ENCODE data around the gene SPRED1. TPM values are rescaled to one million over a fixed set of nuclear protein-coding genes. Genes with fewer than 3 reads are reported as not detected.
"Not testable (repeated sequence)": the region's sequence is repeated elsewhere in the genome, so short reads cannot be mapped to it uniquely, and the experiment has no call there.

SPRED1 gene
- total and polyA plus RNA-seq, 4 donors, result 10.3 to 54.6 (median 25.1) TPM

DNA sequence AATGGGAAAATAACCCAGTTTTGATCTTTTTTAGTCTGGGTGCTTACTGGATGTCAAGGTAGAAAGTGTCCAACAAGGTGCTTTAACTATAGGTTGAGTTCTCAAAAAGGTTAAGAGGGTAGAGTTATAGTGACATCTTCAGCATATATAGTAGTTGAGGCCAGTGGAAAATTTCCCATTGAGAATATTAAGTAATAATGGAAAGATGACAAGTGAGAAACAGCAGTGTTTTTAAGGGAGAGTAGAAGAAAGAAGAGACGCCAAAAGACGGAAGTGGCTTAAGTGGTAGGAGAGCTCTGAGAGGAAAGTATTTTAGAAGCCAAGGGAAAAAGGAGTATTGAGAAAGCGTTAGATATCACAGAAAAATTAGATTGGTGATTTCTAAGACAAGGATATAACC, 10.6 kb downstream of the SPRED1 start:
- intact Hi-C loops (cut with DNase I), result no loop called here

DNA sequence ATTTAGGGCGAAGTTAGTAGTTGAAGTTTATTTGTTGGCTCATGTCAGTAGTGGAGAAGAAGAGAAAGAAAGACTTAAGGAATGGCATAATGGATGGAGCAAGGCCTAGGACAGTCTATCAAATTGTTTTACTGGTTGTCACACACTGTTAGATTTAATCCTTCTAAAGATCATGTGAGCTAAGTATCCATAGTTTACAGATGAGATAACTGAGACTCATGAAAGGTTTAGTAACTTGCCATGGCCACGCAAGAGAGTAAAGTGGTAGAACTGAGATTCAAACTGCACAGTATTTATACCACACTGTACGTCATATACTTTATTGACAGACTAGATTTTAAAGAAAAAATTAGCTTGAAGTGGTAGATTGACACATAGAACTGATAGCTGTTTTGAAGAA, 11.4 kb downstream of the SPRED1 start:
- ATAC-seq (ENCODE audit: low FRiP score), result no peak
- no peaks in the 10 kb centered on the region for H3K27me3 ChIP-seq (ENCODE audit: control insufficient read depth in 1 of 2, insufficient read depth in 2 of 2, low read length in 1 of 2)
- H3K4me3 ChIP-seq (ENCODE audit: low read length in 2 of 2), result no peak overlapping the region
- H3K9me3 ChIP-seq (ENCODE audit: control insufficient read depth, low read length), result no peaks in the 10 kb centered on the region
- H3K4me1 ChIP-seq (ENCODE audit: control insufficient read depth in 1 of 2, insufficient read depth in 2 of 2, low read length in 2 of 2), result peaks cover 2 to 3% of the 10 kb centered on the region in 2 donors
- no peaks in the 10 kb centered on the region for H3K36me3 ChIP-seq (ENCODE audit: control insufficient read depth in 1 of 2, insufficient read depth in 2 of 2, low read length in 1 of 2)
- no peak for DNase-seq
- no peak overlapping the region for H3K27ac ChIP-seq (ENCODE audit: low read depth in 1 of 2, low read length in 2 of 2)
- WGBS, 2 donors, result 78 to 81% methylated on average over 3 of the region's 3 CpGs
- intact Hi-C loops (cut with DNase I), result no loop called here

More for the DNA sequence above, 10.6 kb downstream of the SPRED1 start:
- no peak for DNase-seq
- H3K36me3 ChIP-seq (ENCODE audit: control insufficient read depth in 1 of 2, insufficient read depth in 2 of 2, low read length in 1 of 2), result no peaks in the 10 kb centered on the region
- WGBS, 2 donors, result 94 to 97% methylated on average over 3 of the region's 3 CpGs
- peaks cover 2 to 3% of the 10 kb centered on the region in 2 donors for H3K4me1 ChIP-seq (ENCODE audit: control insufficient read depth in 1 of 2, insufficient read depth in 2 of 2, low read length in 2 of 2)
- no peak overlapping the region for H3K4me3 ChIP-seq (ENCODE audit: low read length in 2 of 2)
- H3K9me3 ChIP-seq (ENCODE audit: control insufficient read depth, low read length), result no peaks in the 10 kb centered on the region
- ATAC-seq (ENCODE audit: low FRiP score), result no peak
- H3K27me3 ChIP-seq (ENCODE audit: control insufficient read depth in 1 of 2, insufficient read depth in 2 of 2, low read length in 1 of 2), result no peaks in the 10 kb centered on the region
- no peak overlapping the region for H3K27ac ChIP-seq (ENCODE audit: low read depth in 1 of 2, low read length in 2 of 2)

DNA sequence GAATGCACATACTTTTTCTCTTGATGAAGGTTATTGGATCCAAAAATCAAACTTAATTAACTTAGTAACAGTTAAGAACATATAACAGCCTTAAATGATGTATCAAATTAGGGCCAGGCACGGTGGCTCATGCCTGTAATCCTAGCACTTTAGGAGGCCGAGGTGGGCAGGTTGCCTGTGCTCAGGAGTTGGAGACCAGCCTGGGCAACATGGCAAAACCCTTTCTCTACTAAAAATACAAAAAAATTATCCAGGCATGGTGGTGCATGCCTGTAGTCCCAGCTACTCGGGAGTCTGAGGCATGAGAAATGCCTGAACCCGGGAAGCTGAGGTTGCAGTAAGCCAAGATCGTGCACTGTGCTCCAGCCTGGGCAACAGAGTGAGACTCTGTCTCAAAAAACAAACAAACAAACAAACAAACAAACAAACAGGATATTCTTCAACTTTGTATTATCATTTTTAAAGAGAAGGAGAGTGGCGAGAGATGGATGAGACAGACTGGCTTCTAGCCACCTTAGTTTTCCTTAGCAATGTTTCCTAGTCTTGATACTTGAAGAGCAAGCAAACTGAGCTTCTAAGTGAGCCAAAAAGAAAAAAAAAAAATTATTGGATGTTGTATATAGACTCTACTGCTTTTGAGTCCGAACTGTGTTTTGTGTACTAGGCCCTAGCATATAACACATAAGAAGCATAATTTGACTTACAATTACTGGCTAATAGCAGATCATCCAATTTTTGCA, 13.8 kb downstream of the SPRED1 start:
- intact Hi-C loops (cut with DNase I), result no loop called here
- no peak for ATAC-seq (ENCODE audit: low FRiP score)
- DNase-seq, result peak in 1 of 2 donors; percentile 36
- Histone ChIP-seq H3K27ac (ENCODE audit: low read depth in 1 of 2, low read length in 2 of 2) (no peak overlapping the region), H3K27me3 (ENCODE audit: control insufficient read depth in 1 of 2, insufficient read depth in 2 of 2, low read length in 1 of 2) (no peaks in the 10 kb centered on the region), H3K36me3 (ENCODE audit: control insufficient read depth in 1 of 2, insufficient read depth in 2 of 2, low read length in 1 of 2) (no peaks in the 10 kb centered on the region), H3K4me3 (ENCODE audit: low read length in 2 of 2) (peak overlapping the region; percentile 14 to 18), H3K9me3 (ENCODE audit: control insufficient read depth, low read length) (no peaks in the 10 kb centered on the region), H3K4me1 (ENCODE audit: control insufficient read depth in 1 of 2, insufficient read depth in 2 of 2, low read length in 2 of 2) (peaks cover 3 to 5% of the 10 kb centered on the region in 2 donors)
- WGBS, 2 donors, result 3 to 20% methylated on average over 7 of the region's 7 CpGs

DNA sequence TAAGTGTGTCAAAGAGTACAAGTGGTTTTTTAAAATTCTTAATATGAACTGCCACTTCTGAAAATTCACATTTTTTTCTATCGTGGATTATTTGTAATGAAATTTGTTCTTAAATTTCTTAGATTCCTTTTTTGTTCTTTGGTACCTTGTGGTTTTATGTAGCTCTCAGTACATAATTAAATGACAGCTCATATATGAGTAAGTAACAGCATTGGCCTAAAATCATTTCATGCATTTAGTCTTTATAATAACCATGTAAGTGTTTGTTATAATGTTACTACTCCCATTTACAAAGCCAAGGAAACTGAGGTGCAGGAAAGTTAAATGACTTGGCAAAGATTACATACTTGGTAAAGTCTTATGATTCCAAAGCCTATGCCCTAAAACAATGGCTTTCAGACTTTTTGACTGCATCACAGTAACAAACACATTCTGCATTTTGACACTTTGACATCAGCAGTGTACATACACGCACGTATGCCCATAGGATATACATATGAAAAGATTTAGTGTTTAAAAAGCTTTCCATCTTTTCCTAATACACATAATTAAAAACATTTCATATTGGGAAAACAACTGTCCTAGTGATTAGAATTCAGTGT, 14.9 kb downstream of the SPRED1 start:
- Histone ChIP-seq H3K27ac (ENCODE audit: low read depth in 1 of 2, low read length in 2 of 2) (no peak overlapping the region), H3K4me3 (ENCODE audit: low read length in 2 of 2) (no peak overlapping the region), H3K27me3 (ENCODE audit: control insufficient read depth in 1 of 2, insufficient read depth in 2 of 2, low read length in 1 of 2) (no peaks in the 10 kb centered on the region), H3K36me3 (ENCODE audit: control insufficient read depth in 1 of 2, insufficient read depth in 2 of 2, low read length in 1 of 2) (no peaks in the 10 kb centered on the region), H3K4me1 (ENCODE audit: control insufficient read depth in 1 of 2, insufficient read depth in 2 of 2, low read length in 2 of 2) (peaks cover 3 to 5% of the 10 kb centered on the region in 2 donors), H3K9me3 (ENCODE audit: control insufficient read depth, low read length) (no peaks in the 10 kb centered on the region)
- WGBS, 2 donors, result 82 to 87% methylated on average over 3 of the region's 3 CpGs
- intact Hi-C loops (cut with DNase I), result no loop called here
- no peak for DNase-seq
- ATAC-seq (ENCODE audit: low FRiP score), result no peak

DNA sequence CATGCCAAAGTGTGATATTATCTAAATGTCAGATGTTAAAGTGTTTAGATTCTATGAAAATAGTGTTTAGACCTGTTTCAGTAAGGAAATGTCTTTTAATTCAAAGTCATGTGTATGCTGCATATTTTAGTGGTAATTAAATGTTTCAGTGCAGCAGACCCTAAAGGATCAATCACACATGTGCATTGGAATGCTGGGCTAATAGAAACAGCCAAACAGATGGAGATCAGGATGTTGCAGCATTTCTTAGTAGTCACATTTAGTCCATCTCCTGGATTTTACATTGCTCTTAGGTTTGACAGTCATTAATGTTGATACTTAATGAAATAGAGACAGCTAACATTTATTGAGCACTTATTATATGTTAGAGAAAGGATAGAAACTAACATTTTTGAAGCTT, 18.5 kb downstream of the SPRED1 start:
- Histone ChIP-seq H3K9me3 (ENCODE audit: control insufficient read depth, low read length) (no peaks in the 10 kb centered on the region), H3K27ac (ENCODE audit: low read depth in 1 of 2, low read length in 2 of 2) (no peak overlapping the region), H3K27me3 (ENCODE audit: control insufficient read depth in 1 of 2, insufficient read depth in 2 of 2, low read length in 1 of 2) (no peaks in the 10 kb centered on the region), H3K4me3 (ENCODE audit: low read length in 2 of 2) (no peak overlapping the region), H3K36me3 (ENCODE audit: control insufficient read depth in 1 of 2, insufficient read depth in 2 of 2, low read length in 1 of 2) (no peaks in the 10 kb centered on the region), H3K4me1 (ENCODE audit: control insufficient read depth in 1 of 2, insufficient read depth in 2 of 2, low read length in 2 of 2) (peaks cover 3 to 9% of the 10 kb centered on the region in 2 donors)
- intact Hi-C loops (cut with DNase I), result no loop called here
- DNase-seq (no peak), ATAC-seq (ENCODE audit: low FRiP score) (no peak)

DNA sequence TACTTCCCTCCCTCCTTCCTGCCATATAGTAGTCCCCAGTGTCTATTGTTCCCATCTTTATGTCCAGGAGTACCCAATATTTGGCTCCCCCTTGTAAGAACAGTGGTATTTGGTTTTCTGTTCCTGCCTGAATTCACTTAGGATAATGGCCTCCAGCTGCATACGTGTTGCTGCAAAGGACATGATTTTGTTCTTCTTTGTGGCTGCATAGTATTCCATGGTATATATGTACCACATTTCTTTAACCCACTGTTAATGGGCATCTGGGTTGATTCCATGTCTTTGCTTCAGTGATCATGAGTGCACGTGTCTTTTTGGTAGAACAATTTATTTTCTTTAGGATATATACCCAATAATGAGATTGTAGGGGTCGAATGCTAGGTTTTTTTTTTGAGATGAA, 19.3 kb downstream of the SPRED1 start:
- Histone ChIP-seq H3K4me3 (ENCODE audit: low read length in 2 of 2) (no peak overlapping the region), H3K27ac (ENCODE audit: low read depth in 1 of 2, low read length in 2 of 2) (no peak overlapping the region), H3K9me3 (ENCODE audit: control insufficient read depth, low read length) (no peaks in the 10 kb centered on the region), H3K4me1 (ENCODE audit: control insufficient read depth in 1 of 2, insufficient read depth in 2 of 2, low read length in 2 of 2) (peaks cover 0 to 9% of the 10 kb centered on the region in 2 donors), H3K27me3 (ENCODE audit: control insufficient read depth in 1 of 2, insufficient read depth in 2 of 2, low read length in 1 of 2) (no peaks in the 10 kb centered on the region), H3K36me3 (ENCODE audit: control insufficient read depth in 1 of 2, insufficient read depth in 2 of 2, low read length in 1 of 2) (no peaks in the 10 kb centered on the region)
- ATAC-seq (ENCODE audit: low FRiP score) (no peak), DNase-seq (no peak)
- intact Hi-C loops (cut with DNase I), result no loop called here
- 96 to 97% methylated on average over 3 of the region's 3 CpGs for WGBS, 2 donors

DNA sequence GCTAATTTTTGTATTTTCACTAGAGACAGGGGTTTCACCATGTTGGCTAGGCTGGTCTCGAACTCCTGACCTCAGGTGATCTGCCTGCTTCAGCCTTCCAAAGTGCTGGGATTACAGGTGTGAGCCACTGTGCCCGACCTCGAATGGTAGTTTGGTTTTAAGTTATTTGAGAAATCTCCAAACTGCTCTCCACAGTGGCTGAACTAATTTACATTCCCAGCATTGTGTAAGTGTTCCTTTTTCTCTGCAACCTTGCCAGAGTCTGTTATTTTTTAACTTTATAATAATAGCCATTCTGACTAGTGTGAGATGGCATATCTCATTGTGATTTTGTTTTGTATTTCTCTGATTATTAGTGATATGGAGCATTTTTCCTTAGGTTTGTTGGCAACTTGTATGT, 19.8 kb downstream of the SPRED1 start:
- DNase-seq; intact Hi-C loops (cut with DNase I); H3K36me3 ChIP-seq (ENCODE audit: control insufficient read depth in 1 of 2, insufficient read depth in 2 of 2, low read length in 1 of 2); H3K27me3 ChIP-seq (ENCODE audit: control insufficient read depth in 1 of 2, insufficient read depth in 2 of 2, low read length in 1 of 2); ATAC-seq (ENCODE audit: low FRiP score); H3K9me3 ChIP-seq (ENCODE audit: control insufficient read depth, low read length); H3K4me1 ChIP-seq (ENCODE audit: control insufficient read depth in 1 of 2, insufficient read depth in 2 of 2, low read length in 2 of 2); H3K27ac ChIP-seq (ENCODE audit: low read depth in 1 of 2, low read length in 2 of 2); H3K4me3 ChIP-seq (ENCODE audit: low read length in 2 of 2): not testable (repeated sequence)
- 55 to 64% methylated on average over 3 of the region's 3 CpGs for WGBS, 2 donors

DNA sequence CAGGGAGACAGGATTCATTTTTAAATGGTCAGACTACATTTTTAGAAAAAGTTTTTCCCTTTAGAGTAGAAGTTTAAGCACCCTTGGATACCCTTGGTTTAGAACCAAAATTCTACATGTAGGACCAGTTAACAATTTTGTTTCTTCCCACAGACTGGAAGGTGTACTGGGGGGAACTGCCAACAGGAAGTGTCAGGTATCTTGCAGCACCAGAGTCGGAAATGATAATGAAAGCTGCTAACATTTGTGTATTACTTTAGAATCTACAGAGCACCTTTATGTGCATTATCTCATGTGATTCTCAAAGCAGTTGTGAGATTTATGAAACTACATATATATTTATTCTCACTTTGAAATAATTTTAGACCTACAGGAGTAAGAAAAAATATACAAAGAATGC, 21.5 kb downstream of the SPRED1 start:
- Histone ChIP-seq H3K27me3 (ENCODE audit: control insufficient read depth in 1 of 2, insufficient read depth in 2 of 2, low read length in 1 of 2) (no peaks in the 10 kb centered on the region), H3K4me3 (ENCODE audit: low read length in 2 of 2) (no peak overlapping the region), H3K4me1 (ENCODE audit: control insufficient read depth in 1 of 2, insufficient read depth in 2 of 2, low read length in 2 of 2) (peaks cover 0 to 7% of the 10 kb centered on the region in 2 donors), H3K9me3 (ENCODE audit: control insufficient read depth, low read length) (no peaks in the 10 kb centered on the region), H3K27ac (ENCODE audit: low read depth in 1 of 2, low read length in 2 of 2) (no peak overlapping the region), H3K36me3 (ENCODE audit: control insufficient read depth in 1 of 2, insufficient read depth in 2 of 2, low read length in 1 of 2) (no peaks in the 10 kb centered on the region)
- ATAC-seq (ENCODE audit: low FRiP score) (no peak), DNase-seq (no peak)
- intact Hi-C loops (cut with DNase I), result no loop called here
- 55 to 56% methylated on average over 1 of the region's 1 CpG for WGBS, 2 donors

DNA sequence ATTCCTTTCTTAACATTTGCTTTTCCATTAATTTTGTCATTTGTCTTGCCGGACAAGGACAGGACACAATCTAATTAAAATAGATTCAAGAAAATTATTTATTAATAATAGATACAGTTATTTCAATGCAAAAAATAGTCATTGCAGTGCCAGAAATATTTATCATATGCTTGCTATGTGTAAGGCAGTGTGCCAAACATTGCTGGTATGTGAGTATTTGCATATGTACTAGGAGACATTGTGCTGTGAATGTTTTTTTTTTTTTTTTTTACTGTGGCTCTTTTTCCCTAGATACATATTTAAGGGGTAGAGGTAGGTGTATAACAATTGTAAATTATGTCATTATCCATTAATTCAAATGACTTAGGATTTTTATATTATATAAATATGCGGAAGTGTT, 23.3 kb downstream of the SPRED1 start:
- H3K4me1 ChIP-seq (ENCODE audit: control insufficient read depth in 1 of 2, insufficient read depth in 2 of 2, low read length in 2 of 2), result peaks cover 0 to 4% of the 10 kb centered on the region in 2 donors
- no peaks in the 10 kb centered on the region for H3K27me3 ChIP-seq (ENCODE audit: control insufficient read depth in 1 of 2, insufficient read depth in 2 of 2, low read length in 1 of 2)
- H3K27ac ChIP-seq (ENCODE audit: low read depth in 1 of 2, low read length in 2 of 2), result no peak overlapping the region
- H3K4me3 ChIP-seq (ENCODE audit: low read length in 2 of 2), result no peak overlapping the region
- no peak for ATAC-seq (ENCODE audit: low FRiP score)
- DNase-seq, result no peak
- intact Hi-C loops (cut with DNase I), result no loop called here
- no peaks in the 10 kb centered on the region for H3K36me3 ChIP-seq (ENCODE audit: control insufficient read depth in 1 of 2, insufficient read depth in 2 of 2, low read length in 1 of 2)
- H3K9me3 ChIP-seq (ENCODE audit: control insufficient read depth, low read length), result no peaks in the 10 kb centered on the region
- WGBS, 2 donors, result 45 to 46% methylated on average over 2 of the region's 2 CpGs
